ENCODE measurements around the gene TGFBR3L. TPM values are rescaled to one million over a fixed set of nuclear protein-coding genes. Genes with fewer than 3 reads are reported as not detected.

TGFBR3L gene
- total RNA-seq, 1 donor from 2014 or later = 8.5 TPM

DNA sequence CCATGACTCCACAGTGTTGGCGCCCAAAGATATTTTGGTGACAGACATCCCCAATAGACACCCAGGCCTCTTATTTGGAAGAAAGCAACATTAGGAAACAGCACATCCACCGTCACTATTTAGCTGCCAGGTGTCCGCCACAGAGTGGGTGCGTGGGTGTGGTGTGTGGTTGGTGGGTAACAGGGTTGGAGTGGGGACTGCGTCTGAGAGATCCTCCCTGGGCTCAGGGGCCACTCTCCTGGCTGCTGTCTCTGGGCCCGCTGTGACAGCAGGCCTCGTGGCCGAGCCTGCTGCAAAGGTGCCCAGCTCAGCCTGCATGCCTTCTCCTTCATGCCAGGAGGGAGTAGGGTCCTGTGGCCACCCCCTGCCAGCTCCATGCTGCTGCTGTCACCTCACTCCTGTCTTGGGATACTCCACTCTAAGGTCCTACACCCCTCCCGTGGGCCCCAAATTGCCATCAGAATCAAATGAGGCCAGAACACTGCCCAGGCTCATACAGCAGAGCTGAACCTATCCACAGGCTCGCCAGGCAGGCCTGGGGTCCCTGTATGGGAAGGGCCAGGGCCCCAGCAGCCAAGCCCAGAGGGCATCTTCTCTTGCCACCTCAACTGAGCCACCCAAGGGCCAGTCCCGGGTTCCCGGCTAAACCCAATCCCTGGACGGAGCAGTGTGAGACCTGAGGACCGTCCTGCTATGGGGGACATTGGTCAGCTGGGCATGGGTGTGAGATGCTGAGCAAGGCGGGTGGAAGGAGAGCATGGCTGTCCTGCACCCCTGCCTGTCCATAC lies 53.6 kb downstream of the TGFBR3L start:
- no peaks in the 10 kb centered on the region for H3K9me3 Mint-ChIP-seq
- no peaks in the 10 kb centered on the region for H3K4me1 Mint-ChIP-seq
- H3K27me3 Mint-ChIP-seq = no peaks in the 10 kb centered on the region
- no peak for DNase-seq
- intact Hi-C loops (cut with micrococcal nuclease) = no loop called here
- H3K27ac Mint-ChIP-seq = no peak overlapping the region
- H3K36me3 Mint-ChIP-seq (ENCODE audit: low read depth) = peaks cover 31% of the 10 kb centered on the region
- H3K4me3 Mint-ChIP-seq = no peak overlapping the region

Other genes with a start within 250 kb of the TGFBR3L start
- not detected in 2 replicates for gene RETN, start 245.8 kb upstream of the TGFBR3L start, total RNA-seq
- gene MCEMP1, start 237.7 kb upstream of the TGFBR3L start, total RNA-seq = not detected in 2 replicates
- gene TRAPPC5, start 234.0 kb upstream of the TGFBR3L start, total RNA-seq = 82.9 and 84.1 TPM in 2 replicates
- gene FCER2, start 212.7 kb upstream of the TGFBR3L start, total RNA-seq = not detected in 2 replicates
- not detected in 2 replicates for gene CLEC4G, start 182.7 kb upstream of the TGFBR3L start, total RNA-seq
- gene CD209, start 167.3 kb upstream of the TGFBR3L start, total RNA-seq = not detected in 2 replicates
- not detected in 2 replicates for gene CLEC4M, start 151.6 kb upstream of the TGFBR3L start, total RNA-seq
- 4.3 and 5.2 TPM in 2 replicates for gene EVI5L, start 84.6 kb upstream of the TGFBR3L start, total RNA-seq
- 0.21 TPM in 2 replicates for gene PRR36, start 40.4 kb upstream of the TGFBR3L start, total RNA-seq
- gene LRRC8E, start 26.3 kb upstream of the TGFBR3L start, total RNA-seq = not detected in 2 replicates
- gene MAP2K7, start 11.0 kb upstream of the TGFBR3L start, total RNA-seq = 46.7 and 47.6 TPM in 2 replicates
- gene SNAPC2, start 5.5 kb downstream of the TGFBR3L start, total RNA-seq = 21.8 and 23.2 TPM in 2 replicates
- 1.8 and 2.0 TPM in 2 replicates for gene CTXN1, start 11.3 kb downstream of the TGFBR3L start, total RNA-seq
- gene TIMM44, start 28.8 kb downstream of the TGFBR3L start, total RNA-seq = 110 and 111 TPM in 2 replicates
- 191 and 193 TPM in 2 replicates for gene ELAVL1, start 90.8 kb downstream of the TGFBR3L start, total RNA-seq
- not detected in 2 replicates for gene CCL25, start 137.9 kb downstream of the TGFBR3L start, total RNA-seq
- gene FBN3, start 234.8 kb downstream of the TGFBR3L start, total RNA-seq = not detected in 2 replicates

Measured in activated CD4-positive, alpha-beta T cell treated with anti-CD3 and anti-CD28 coated beads, Interleukin-2, amount 10 ng/mL, durations not matched to agents 24 days and 14 days (primary cell).